Mesothelial cell of epicardium (in vitro differentiated cells): ENCODE results near the gene FNDC11. TPM values are rescaled to one million over a fixed set of nuclear protein-coding genes. Genes with fewer than 3 reads are reported as not detected.

Source experiments
- DNase-seq, 2 experiments: peaks; one replicate each; pipeline ENCODE4 v3.0.0; 2021; ENCODE audit warnings: low spot score in 2 of 2; ENCODE audit not compliant: unreplicated experiment in 2 of 2
- H3K27ac Mint-ChIP-seq: 2 replicates; pipeline ENCODE4 v1.8.0; 2021; ENCODE audit warnings: mixed read lengths
- H3K27me3 Mint-ChIP-seq: 2 replicates; pipeline ENCODE4 v1.8.0; 2021; ENCODE audit warnings: low read depth, mixed read lengths
- H3K36me3 Mint-ChIP-seq: 2 replicates; pipeline ENCODE4 v1.8.0; 2021; ENCODE audit warnings: mixed read lengths
- H3K4me1 Mint-ChIP-seq: 2 replicates; pipeline ENCODE4 v1.8.0; 2021; ENCODE audit warnings: mixed read lengths
- H3K4me3 Mint-ChIP-seq: 2 replicates; pipeline ENCODE4 v1.8.0; 2021; ENCODE audit warnings: mild to moderate bottlenecking, moderate library complexity, mixed read lengths
- H3K9me3 Mint-ChIP-seq: 2 replicates; pipeline ENCODE4 v1.8.0; 2021; ENCODE audit warnings: mixed read lengths
- total RNA-seq: library from RNA; stranded (reverse); gene quantifications from 3 replicates; pipeline ENCODE4 v1.2.1, GENCODE V29; 2021
- TF ChIP-seq, protein P1 (sequence below): fragments of 200-600 bp; sonication (generic); IDR thresholded peaks from one replicate; pipeline ENCODE4 v1.5.0; 2021; ENCODE audit warnings: antibody characterized with exemption; ENCODE audit not compliant: unreplicated experiment

The FNDC11 gene
- total RNA-seq, 1 donor from 2014 or later, result 1.1 TPM

GRCh38 chr20:63576311-63576710 is 22.4 kb downstream of the FNDC11 start:
- no peak for DNase-seq
- Mint-ChIP-seq H3K4me3 (peak overlapping the region; percentile 33), H3K27ac (no peak overlapping the region), H3K4me1 (no peaks in the 10 kb centered on the region), H3K9me3 (no peaks in the 10 kb centered on the region), H3K36me3 (no peaks in the 10 kb centered on the region), H3K27me3 (peaks cover 8% of the 10 kb centered on the region)
- TF ChIP-seq, protein P1, sequence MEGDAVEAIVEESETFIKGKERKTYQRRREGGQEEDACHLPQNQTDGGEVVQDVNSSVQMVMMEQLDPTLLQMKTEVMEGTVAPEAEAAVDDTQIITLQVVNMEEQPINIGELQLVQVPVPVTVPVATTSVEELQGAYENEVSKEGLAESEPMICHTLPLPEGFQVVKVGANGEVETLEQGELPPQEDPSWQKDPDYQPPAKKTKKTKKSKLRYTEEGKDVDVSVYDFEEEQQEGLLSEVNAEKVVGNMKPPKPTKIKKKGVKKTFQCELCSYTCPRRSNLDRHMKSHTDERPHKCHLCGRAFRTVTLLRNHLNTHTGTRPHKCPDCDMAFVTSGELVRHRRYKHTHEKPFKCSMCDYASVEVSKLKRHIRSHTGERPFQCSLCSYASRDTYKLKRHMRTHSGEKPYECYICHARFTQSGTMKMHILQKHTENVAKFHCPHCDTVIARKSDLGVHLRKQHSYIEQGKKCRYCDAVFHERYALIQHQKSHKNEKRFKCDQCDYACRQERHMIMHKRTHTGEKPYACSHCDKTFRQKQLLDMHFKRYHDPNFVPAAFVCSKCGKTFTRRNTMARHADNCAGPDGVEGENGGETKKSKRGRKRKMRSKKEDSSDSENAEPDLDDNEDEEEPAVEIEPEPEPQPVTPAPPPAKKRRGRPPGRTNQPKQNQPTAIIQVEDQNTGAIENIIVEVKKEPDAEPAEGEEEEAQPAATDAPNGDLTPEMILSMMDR, result no peak

GRCh38 chr20:63577317-63577894 is 23.4 kb downstream of the FNDC11 start:
- Mint-ChIP-seq H3K27ac (no peak overlapping the region), H3K9me3 (no peaks in the 10 kb centered on the region), H3K4me1 (no peaks in the 10 kb centered on the region), H3K4me3 (no peak overlapping the region), H3K27me3 (peaks cover 8% of the 10 kb centered on the region), H3K36me3 (no peaks in the 10 kb centered on the region)
- TF ChIP-seq, protein P1, result no peak
- DNase-seq, result no peak

GRCh38 chr20:63578224-63579016 is 24.5 kb downstream of the FNDC11 start:
- H3K4me3 Mint-ChIP-seq, result no peak overlapping the region
- no peaks in the 10 kb centered on the region for H3K4me1 Mint-ChIP-seq
- TF ChIP-seq, protein P1, result no peak
- no peak for DNase-seq
- H3K9me3 Mint-ChIP-seq, result no peaks in the 10 kb centered on the region
- peaks cover 8% of the 10 kb centered on the region for H3K27me3 Mint-ChIP-seq
- no peak overlapping the region for H3K27ac Mint-ChIP-seq
- H3K36me3 Mint-ChIP-seq, result no peaks in the 10 kb centered on the region

DNA sequence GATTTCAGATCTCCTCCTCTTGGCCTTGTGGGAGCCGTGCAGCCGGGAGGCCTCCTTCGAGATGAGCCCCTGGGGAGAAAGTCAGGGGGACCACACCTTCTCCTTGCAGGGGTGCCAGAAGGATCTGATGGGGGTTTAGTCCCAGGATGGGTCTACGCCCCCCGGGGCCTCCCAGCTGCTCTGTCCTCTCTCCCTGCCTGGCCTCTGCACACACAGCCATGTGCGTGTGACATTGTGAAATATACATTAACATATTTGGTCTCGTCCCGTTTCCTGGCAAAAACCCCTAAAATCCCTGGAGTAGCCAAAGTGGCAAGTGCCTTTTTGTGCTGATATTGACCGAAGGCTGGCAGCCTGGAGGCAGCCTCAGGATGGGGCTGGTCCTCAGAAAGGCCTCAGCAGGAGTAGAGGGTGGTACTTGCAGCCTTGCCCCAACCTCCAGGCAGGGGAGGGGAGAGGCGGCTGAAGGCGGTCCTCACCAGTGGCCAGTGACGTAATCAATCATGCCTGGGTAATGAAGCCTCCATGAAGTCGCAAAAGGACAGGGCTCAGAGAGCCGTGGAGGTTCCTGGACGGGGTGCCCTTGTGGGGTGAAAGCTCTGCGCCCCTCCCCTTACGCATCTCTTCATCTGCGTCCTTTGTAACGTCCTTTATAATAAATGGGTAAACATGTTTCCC is 25.2 kb downstream of the FNDC11 start:
- TF ChIP-seq, protein P1, result no peak
- no peak for DNase-seq
- peaks cover 8% of the 10 kb centered on the region for H3K27me3 Mint-ChIP-seq
- no peaks in the 10 kb centered on the region for H3K36me3 Mint-ChIP-seq
- H3K4me1 Mint-ChIP-seq, result no peaks in the 10 kb centered on the region
- no peaks in the 10 kb centered on the region for H3K9me3 Mint-ChIP-seq
- no peak overlapping the region for H3K27ac Mint-ChIP-seq
- no peak overlapping the region for H3K4me3 Mint-ChIP-seq

DNA sequence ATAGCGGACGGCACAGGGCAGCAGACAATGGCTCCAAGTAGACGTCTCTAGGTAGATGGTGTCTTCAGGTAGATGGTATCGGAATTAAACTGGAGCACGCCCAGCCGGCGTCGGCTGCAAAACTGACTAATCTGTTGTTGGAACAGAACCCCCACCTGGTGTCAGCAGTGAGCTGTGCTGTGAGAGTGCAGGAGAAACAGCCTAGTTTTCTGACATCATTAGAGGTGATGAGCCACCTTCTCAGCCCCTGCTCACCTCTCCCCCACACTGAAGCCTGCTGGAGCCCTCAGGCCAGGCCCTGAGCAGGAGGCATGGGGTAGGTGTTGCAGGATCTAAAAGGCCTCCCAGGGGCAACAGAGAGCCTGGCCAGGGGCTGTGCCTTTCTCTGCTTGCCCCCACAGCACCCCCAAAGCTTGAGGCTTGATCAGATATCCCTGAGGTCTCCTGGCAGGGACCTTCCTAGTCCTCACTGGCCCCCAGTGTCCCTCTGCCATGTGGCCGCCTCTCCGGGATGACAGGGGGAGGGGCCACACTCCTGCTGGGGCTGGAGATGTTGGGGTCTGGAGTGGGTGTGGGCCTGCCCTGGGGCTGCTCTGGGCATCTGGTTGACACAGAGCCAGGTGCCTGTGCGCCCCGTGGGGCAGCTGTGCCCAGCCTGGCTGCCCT is 27.0 kb downstream of the FNDC11 start:
- Mint-ChIP-seq H3K9me3 (no peaks in the 10 kb centered on the region), H3K4me3 (no peak overlapping the region), H3K4me1 (no peaks in the 10 kb centered on the region), H3K27ac (no peak overlapping the region), H3K36me3 (no peaks in the 10 kb centered on the region), H3K27me3 (peaks cover 8% of the 10 kb centered on the region)
- no peak for DNase-seq
- TF ChIP-seq, protein P1, result no peak
